ENCODE data around the gene GABRR2.

The GABRR2 gene

GRCh38 chr6:89290401-89291155, 24.5 kb downstream of the GABRR2 start:
- no peak overlapping the region for H3K4me3 ChIP-seq (ENCODE audit: low read length)
- DNase-seq (ENCODE audit: low read depth), result no peak
- TF ChIP-seq, protein P1, sequence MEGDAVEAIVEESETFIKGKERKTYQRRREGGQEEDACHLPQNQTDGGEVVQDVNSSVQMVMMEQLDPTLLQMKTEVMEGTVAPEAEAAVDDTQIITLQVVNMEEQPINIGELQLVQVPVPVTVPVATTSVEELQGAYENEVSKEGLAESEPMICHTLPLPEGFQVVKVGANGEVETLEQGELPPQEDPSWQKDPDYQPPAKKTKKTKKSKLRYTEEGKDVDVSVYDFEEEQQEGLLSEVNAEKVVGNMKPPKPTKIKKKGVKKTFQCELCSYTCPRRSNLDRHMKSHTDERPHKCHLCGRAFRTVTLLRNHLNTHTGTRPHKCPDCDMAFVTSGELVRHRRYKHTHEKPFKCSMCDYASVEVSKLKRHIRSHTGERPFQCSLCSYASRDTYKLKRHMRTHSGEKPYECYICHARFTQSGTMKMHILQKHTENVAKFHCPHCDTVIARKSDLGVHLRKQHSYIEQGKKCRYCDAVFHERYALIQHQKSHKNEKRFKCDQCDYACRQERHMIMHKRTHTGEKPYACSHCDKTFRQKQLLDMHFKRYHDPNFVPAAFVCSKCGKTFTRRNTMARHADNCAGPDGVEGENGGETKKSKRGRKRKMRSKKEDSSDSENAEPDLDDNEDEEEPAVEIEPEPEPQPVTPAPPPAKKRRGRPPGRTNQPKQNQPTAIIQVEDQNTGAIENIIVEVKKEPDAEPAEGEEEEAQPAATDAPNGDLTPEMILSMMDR (conservative IDR thresholded peaks at IDR 0.05; ENCODE audit: low read length), result no peak

DNA sequence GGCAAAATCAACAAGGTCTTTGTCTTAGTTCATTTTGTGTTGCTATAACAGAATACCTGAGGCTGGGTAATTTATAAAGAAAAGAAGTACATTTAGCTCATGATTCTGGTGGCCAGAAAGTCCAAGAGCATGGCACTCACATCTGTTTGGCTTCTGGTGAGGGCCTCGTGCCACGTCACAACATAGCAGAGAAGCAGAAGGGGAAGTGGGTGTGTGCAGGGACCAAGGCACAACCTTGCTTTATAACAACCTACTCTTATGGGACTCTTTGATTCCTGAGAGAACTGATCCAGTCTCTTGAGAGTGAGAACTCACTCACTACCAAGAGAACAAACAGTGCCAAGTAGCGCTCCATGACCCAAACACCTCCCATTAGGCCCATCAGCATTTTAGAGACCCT, 25.4 kb downstream of the GABRR2 start:
- DNase-seq (ENCODE audit: low read depth), result no peak
- TF ChIP-seq, protein P1 (conservative IDR thresholded peaks at IDR 0.05; ENCODE audit: low read length), result no peak
- no peak overlapping the region for H3K4me3 ChIP-seq (ENCODE audit: low read length)

DNA sequence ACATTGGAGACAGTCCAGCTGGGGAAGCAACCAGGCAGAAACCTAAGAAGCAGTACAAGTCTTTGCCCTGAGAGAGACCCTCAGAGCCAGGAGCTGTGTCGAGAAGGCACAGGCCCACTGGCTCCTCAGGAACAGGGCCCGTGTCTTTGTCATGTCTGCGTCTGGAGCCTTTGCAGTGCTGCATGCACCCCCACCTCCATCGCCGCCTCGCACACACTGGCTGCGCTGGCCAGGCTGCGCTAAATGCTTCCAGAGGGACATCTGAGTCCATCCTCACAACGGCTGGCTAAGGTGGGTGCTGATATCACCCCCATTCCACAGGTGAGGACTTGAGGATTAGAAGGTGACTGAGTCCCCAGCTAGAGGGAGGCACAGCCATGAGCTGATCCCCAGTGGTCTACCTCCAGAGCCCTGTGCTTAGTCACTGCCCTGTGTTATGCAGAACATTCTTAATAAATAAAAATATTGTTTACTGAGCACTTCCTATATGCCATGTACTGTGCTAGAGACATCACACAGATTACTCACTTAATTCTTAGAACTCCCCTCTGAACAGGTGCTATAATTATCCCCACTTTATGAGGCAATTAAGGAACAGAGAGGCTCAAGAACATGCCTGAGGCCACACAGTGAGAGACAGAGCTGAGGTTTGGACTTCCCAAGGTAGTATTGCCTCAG, 27.6 kb downstream of the GABRR2 start:
- no peak for DNase-seq (ENCODE audit: low read depth)
- TF ChIP-seq, protein P1 (conservative IDR thresholded peaks at IDR 0.05; ENCODE audit: low read length), result no peak
- no peak overlapping the region for H3K4me3 ChIP-seq (ENCODE audit: low read length)

DNA sequence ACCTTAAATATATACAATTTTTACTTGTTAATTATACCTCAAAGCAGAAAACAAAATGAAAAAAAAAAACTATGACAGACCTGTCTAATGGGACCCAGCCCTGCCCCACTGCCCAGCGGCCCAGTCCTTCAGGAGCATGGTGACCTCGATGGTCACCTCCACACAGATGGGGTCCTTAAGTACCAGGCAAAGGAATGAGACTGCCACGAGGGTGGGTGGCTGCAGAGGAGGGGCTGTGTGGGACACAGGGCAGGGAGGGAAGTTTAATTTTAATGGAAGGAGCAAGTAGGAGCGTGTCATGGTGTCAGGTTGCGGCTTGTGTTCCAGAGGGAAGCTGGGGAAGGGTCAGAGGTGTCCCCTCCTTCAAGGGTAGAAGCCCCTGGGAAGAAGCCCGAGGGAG, 28.6 kb downstream of the GABRR2 start:
- TF ChIP-seq, protein P1 (conservative IDR thresholded peaks at IDR 0.05; ENCODE audit: low read length), result no peak
- DNase-seq (ENCODE audit: low read depth), result no peak
- no peak overlapping the region for H3K4me3 ChIP-seq (ENCODE audit: low read length)

DNA sequence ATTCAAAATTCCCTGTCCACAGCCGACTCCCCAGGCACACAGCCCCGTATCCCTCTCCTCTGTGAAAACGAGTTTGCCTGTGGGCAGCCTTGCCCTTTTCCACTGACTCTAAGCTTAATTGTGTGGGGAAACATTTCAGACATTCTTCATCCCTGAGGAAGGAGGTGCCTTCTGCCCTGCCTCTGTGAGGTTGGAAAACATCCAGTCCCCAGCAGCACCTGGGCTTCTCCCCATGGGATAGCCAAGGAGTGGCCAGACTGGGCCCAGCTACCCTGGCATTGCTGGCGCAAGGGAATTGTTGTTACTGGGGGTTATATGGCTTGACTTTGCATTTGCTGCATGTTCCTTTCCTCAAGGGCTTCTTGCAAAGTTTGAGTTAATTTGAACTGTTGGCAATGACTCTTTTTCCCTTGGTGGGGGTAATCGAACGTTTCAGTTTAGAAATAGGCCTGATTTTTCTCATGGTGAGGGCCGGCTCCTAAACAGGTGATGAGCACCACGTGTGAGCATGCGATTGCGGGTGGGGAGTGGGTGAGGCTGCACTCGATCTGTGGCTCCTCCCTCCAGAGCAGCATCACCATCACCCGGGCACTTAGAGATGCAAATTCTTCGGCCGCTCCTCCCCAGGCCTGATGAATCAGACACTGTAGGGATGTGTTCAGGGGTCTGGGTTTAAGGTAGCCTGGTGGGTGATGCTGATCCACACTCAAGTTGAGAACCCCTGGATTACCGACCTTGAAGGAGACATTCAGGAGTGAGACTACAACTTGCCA, 29.9 kb downstream of the GABRR2 start:
- H3K4me3 ChIP-seq (ENCODE audit: low read length), result no peak overlapping the region
- TF ChIP-seq, protein P1 (conservative IDR thresholded peaks at IDR 0.05; ENCODE audit: low read length), result no peak
- no peak for DNase-seq (ENCODE audit: low read depth)

DNA sequence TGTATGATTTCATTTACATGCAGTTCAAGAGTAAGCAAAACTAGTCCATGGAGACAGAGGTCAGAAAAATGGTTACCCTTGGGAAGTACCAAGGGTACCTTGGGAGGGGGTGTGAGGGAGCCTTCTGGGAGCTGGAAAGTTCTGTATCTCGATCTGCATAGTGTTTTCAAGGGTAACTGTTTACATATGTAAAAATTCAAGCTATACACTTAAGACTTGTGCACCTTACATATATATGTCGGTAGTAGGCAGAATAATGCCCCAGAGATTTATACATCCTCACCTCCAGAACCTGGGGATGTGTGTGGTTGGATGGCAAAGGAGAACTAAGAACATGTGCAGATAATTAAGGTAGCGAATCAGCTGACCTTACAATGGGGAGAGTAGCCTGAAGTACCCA, 31.0 kb downstream of the GABRR2 start:
- no peak overlapping the region for H3K4me3 ChIP-seq (ENCODE audit: low read length)
- no peak for DNase-seq (ENCODE audit: low read depth)
- TF ChIP-seq, protein P1 (conservative IDR thresholded peaks at IDR 0.05; ENCODE audit: low read length), result no peak
